ENCODE results near the gene ARHGAP26.

ARHGAP26 gene

GRCh38 chr5:143183989-143184388 lies 413.8 kb downstream of the ARHGAP26 start:
- Histone ChIP-seq H3K4me1 (ENCODE audit: control insufficient read depth in 1 of 2, insufficient read depth in 2 of 2, low read length in 2 of 2) (peaks cover 0 to 20% of the 10 kb centered on the region in 2 donors), H3K27me3 (ENCODE audit: low read depth, low read length) (no peaks in the 10 kb centered on the region), H3K36me3 (ENCODE audit: control insufficient read depth in 1 of 2, insufficient read depth in 2 of 2, low read length in 2 of 2) (peaks cover 0 to 2% of the 10 kb centered on the region in 2 donors), H3K9me3 (ENCODE audit: control insufficient read depth in 1 of 2, low read length in 2 of 2) (no peaks in the 10 kb centered on the region), H3K4me3 (ENCODE audit: low read depth in 1 of 2, low read length in 2 of 2) (no peak overlapping the region), H3K27ac (ENCODE audit: low read length) (no peak overlapping the region)

DNA sequence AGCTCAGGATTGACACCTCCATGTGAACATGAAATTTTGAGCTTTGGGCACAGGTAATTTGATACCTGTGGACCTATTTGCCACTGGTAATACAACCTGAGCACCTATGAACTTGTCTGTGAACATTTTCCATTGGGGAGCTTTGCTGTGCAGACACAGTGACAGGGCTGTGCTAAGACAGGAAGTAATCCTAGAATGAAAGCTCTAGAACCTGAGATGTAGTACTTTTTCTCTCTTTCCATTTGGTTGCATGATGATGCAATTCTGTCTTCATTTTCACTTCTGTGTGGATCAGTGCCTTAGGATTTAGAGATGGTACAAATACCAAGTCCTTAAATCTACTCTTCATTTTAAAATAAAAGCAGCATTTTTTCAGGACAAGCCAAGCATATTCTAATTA lies 416.4 kb downstream of the ARHGAP26 start:
- H3K4me1 ChIP-seq (ENCODE audit: control insufficient read depth in 1 of 2, insufficient read depth in 2 of 2, low read length in 2 of 2) = peaks cover 0 to 20% of the 10 kb centered on the region in 2 donors
- no peaks in the 10 kb centered on the region for H3K36me3 ChIP-seq (ENCODE audit: control insufficient read depth in 1 of 2, insufficient read depth in 2 of 2, low read length in 2 of 2)
- H3K9me3 ChIP-seq (ENCODE audit: control insufficient read depth in 1 of 2, low read length in 2 of 2) = peaks cover 0 to 2% of the 10 kb centered on the region in 2 donors
- H3K27ac ChIP-seq (ENCODE audit: low read length) = no peak overlapping the region
- no peaks in the 10 kb centered on the region for H3K27me3 ChIP-seq (ENCODE audit: low read depth, low read length)
- no peak overlapping the region for H3K4me3 ChIP-seq (ENCODE audit: low read depth in 1 of 2, low read length in 2 of 2)

- Histone ChIP-seq H3K4me3 (ENCODE audit: low read depth in 1 of 2, low read length in 2 of 2) (no peak overlapping the region), H3K27me3 (ENCODE audit: low read depth, low read length) (no peaks in the 10 kb centered on the region), H3K4me1 (ENCODE audit: control insufficient read depth in 1 of 2, insufficient read depth in 2 of 2, low read length in 2 of 2) (peaks cover 0 to 20% of the 10 kb centered on the region in 2 donors), H3K9me3 (ENCODE audit: control insufficient read depth in 1 of 2, low read length in 2 of 2) (peaks cover 0 to 2% of the 10 kb centered on the region in 2 donors), H3K27ac (ENCODE audit: low read length) (no peak overlapping the region), H3K36me3 (ENCODE audit: control insufficient read depth in 1 of 2, insufficient read depth in 2 of 2, low read length in 2 of 2) (no peaks in the 10 kb centered on the region)
Measured at GRCh38 chr5:143187495-143187894, 417.3 kb downstream of the ARHGAP26 start.

DNA sequence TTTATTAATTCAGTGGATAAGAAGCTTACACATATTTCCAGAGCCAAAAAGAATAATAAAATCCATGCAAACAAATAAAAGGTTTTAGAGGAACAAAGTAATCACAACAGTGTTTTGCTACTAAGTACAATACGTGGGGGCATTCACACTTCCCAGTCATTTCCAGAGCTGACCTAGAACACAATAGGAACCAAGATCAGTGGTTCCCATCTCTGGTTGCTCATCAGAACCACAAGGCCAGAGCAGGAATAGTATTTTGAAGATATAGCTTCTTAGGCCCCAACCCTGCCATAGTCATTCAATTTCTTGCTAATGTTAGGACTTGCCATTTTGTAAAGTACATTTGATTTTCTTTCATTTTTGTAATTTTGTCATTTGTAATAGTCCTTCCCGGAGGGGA lies 417.9 kb downstream of the ARHGAP26 start:
- Histone ChIP-seq H3K27ac (ENCODE audit: low read length) (no peak overlapping the region), H3K4me1 (ENCODE audit: control insufficient read depth in 1 of 2, insufficient read depth in 2 of 2, low read length in 2 of 2) (peaks cover 0 to 20% of the 10 kb centered on the region in 2 donors), H3K27me3 (ENCODE audit: low read depth, low read length) (no peaks in the 10 kb centered on the region), H3K9me3 (ENCODE audit: control insufficient read depth in 1 of 2, low read length in 2 of 2) (peaks cover 0 to 2% of the 10 kb centered on the region in 2 donors), H3K36me3 (ENCODE audit: control insufficient read depth in 1 of 2, insufficient read depth in 2 of 2, low read length in 2 of 2) (no peaks in the 10 kb centered on the region), H3K4me3 (ENCODE audit: low read depth in 1 of 2, low read length in 2 of 2) (no peak overlapping the region)

- peaks cover 0 to 20% of the 10 kb centered on the region in 2 donors for H3K4me1 ChIP-seq (ENCODE audit: control insufficient read depth in 1 of 2, insufficient read depth in 2 of 2, low read length in 2 of 2)
- no peak overlapping the region for H3K27ac ChIP-seq (ENCODE audit: low read length)
Measured at GRCh38 chr5:143188692-143189091, 418.5 kb downstream of the ARHGAP26 start.

DNA sequence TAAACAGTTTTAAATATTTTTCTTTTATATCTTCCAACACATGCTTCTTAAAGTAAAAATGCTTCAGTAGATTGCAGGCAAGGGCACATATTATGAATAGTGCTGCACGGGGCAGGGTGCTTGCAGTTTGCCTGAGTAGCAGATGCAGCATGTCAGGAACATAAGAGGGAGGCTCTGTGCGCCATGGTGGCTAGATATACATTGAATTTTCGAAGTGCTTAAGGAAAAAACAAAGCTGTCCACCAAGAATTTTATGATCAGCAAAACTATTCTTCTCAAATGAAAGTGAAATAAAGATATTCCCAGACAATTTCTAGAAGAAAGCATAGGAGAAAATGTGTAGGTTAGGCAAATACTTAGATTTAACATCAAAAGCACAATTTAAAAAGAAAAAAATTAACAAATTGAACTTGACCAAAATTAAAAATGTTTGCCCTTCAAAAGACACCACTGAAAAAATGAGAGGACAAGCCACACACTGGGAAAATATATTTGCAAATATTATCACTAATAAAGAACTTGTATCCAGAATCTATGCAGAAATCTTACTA lies 420.2 kb downstream of the ARHGAP26 start:
- Histone ChIP-seq H3K9me3 (ENCODE audit: control insufficient read depth in 1 of 2, low read length in 2 of 2) (peaks cover 0 to 2% of the 10 kb centered on the region in 2 donors), H3K36me3 (ENCODE audit: control insufficient read depth in 1 of 2, insufficient read depth in 2 of 2, low read length in 2 of 2) (no peaks in the 10 kb centered on the region)

More at GRCh38 chr5:143188692-143189091, 418.5 kb downstream of the ARHGAP26 start:
- H3K9me3 ChIP-seq (ENCODE audit: control insufficient read depth in 1 of 2, low read length in 2 of 2) = peaks cover 0 to 2% of the 10 kb centered on the region in 2 donors
- no peaks in the 10 kb centered on the region for H3K27me3 ChIP-seq (ENCODE audit: low read depth, low read length)
- H3K36me3 ChIP-seq (ENCODE audit: control insufficient read depth in 1 of 2, insufficient read depth in 2 of 2, low read length in 2 of 2) = no peaks in the 10 kb centered on the region
- no peak overlapping the region for H3K4me3 ChIP-seq (ENCODE audit: low read depth in 1 of 2, low read length in 2 of 2)

DNA sequence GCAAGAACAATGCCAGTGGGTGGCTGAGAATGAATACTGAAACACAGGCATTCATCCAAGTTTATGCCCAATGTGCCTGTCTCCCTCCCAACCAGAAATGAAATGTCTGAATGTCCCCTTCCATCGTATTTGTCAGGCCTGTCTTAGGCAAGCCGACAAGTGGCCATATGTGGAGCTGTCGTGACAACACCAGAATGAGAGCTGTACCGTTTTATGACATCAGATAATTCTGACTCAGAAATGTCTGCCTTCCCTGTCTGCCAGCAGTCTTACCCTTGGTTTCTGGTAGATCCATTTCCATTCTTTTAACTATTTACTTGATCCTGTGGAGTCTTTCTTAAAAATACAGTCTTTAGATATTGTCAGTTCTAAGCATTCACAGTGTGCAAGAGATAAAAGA lies 421.5 kb downstream of the ARHGAP26 start:
- no peak overlapping the region for H3K4me3 ChIP-seq (ENCODE audit: low read depth in 1 of 2, low read length in 2 of 2)
- peaks cover 0 to 2% of the 10 kb centered on the region in 2 donors for H3K9me3 ChIP-seq (ENCODE audit: control insufficient read depth in 1 of 2, low read length in 2 of 2)
- no peaks in the 10 kb centered on the region for H3K27me3 ChIP-seq (ENCODE audit: low read depth, low read length)
- no peak overlapping the region for H3K27ac ChIP-seq (ENCODE audit: low read length)
- peaks cover 0 to 18% of the 10 kb centered on the region in 2 donors for H3K4me1 ChIP-seq (ENCODE audit: control insufficient read depth in 1 of 2, insufficient read depth in 2 of 2, low read length in 2 of 2)
- no peaks in the 10 kb centered on the region for H3K36me3 ChIP-seq (ENCODE audit: control insufficient read depth in 1 of 2, insufficient read depth in 2 of 2, low read length in 2 of 2)

More for the DNA sequence above, 420.2 kb downstream of the ARHGAP26 start:
- no peak overlapping the region for H3K4me3 ChIP-seq (ENCODE audit: low read depth in 1 of 2, low read length in 2 of 2)
- no peak overlapping the region for H3K27ac ChIP-seq (ENCODE audit: low read length)
- no peaks in the 10 kb centered on the region for H3K27me3 ChIP-seq (ENCODE audit: low read depth, low read length)
- H3K4me1 ChIP-seq (ENCODE audit: control insufficient read depth in 1 of 2, insufficient read depth in 2 of 2, low read length in 2 of 2) = peaks cover 0 to 18% of the 10 kb centered on the region in 2 donors

DNA sequence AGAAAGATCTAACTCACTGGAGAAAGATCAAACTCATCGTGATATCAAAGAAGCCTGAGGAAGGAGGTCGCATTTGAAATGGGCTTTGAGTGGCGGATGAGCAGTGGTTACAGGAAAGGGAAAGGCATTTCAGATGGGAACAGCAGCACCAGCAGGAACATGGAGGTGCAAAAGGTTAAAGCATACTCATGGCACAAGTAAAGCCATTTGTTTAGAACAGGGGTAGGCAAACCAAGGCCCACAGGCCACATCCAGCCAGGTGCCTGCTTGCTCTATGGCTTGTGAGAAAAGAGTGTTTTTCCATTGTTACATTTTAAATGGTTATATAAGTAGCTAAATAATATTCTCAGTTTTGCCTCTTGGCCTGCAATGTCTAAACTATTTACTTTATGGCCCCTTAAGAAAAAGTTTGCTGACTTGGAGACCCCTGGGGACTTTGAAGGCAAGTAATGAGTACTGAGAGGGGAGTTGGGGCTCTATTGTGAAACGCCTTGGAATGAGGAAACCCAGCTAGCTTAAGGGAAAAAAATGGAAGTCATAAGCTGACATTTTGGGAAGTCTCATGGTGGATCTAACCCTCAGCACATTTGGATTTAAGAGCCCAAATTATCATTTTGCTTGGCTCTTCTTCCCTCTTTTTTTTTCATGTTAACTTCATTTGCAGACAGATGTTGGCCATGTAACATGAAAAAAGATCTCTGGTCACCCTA lies 422.2 kb downstream of the ARHGAP26 start:
- no peak overlapping the region for H3K27ac ChIP-seq (ENCODE audit: low read length)
- H3K36me3 ChIP-seq (ENCODE audit: control insufficient read depth in 1 of 2, insufficient read depth in 2 of 2, low read length in 2 of 2) = no peaks in the 10 kb centered on the region
- H3K27me3 ChIP-seq (ENCODE audit: low read depth, low read length) = no peaks in the 10 kb centered on the region
- H3K9me3 ChIP-seq (ENCODE audit: control insufficient read depth in 1 of 2, low read length in 2 of 2) = peaks cover 0 to 2% of the 10 kb centered on the region in 2 donors
- peaks cover 0 to 19% of the 10 kb centered on the region in 2 donors for H3K4me1 ChIP-seq (ENCODE audit: control insufficient read depth in 1 of 2, insufficient read depth in 2 of 2, low read length in 2 of 2)
- H3K4me3 ChIP-seq (ENCODE audit: low read depth in 1 of 2, low read length in 2 of 2) = no peak overlapping the region

GRCh38 chr5:143194206-143194605 lies 424.0 kb downstream of the ARHGAP26 start:
- no peak overlapping the region for H3K27ac ChIP-seq (ENCODE audit: low read length)
- H3K36me3 ChIP-seq (ENCODE audit: control insufficient read depth in 1 of 2, insufficient read depth in 2 of 2, low read length in 2 of 2) = no peaks in the 10 kb centered on the region
- peaks cover 0 to 2% of the 10 kb centered on the region in 2 donors for H3K9me3 ChIP-seq (ENCODE audit: control insufficient read depth in 1 of 2, low read length in 2 of 2)
- no peaks in the 10 kb centered on the region for H3K27me3 ChIP-seq (ENCODE audit: low read depth, low read length)
- peaks cover 0 to 19% of the 10 kb centered on the region in 2 donors for H3K4me1 ChIP-seq (ENCODE audit: control insufficient read depth in 1 of 2, insufficient read depth in 2 of 2, low read length in 2 of 2)
- no peak overlapping the region for H3K4me3 ChIP-seq (ENCODE audit: low read depth in 1 of 2, low read length in 2 of 2)

GRCh38 chr5:143194713-143195112 lies 424.5 kb downstream of the ARHGAP26 start:
- H3K4me1 ChIP-seq (ENCODE audit: control insufficient read depth in 1 of 2, insufficient read depth in 2 of 2, low read length in 2 of 2) = peaks cover 0 to 19% of the 10 kb centered on the region in 2 donors
- H3K27ac ChIP-seq (ENCODE audit: low read length) = no peak overlapping the region
- peaks cover 0 to 2% of the 10 kb centered on the region in 2 donors for H3K9me3 ChIP-seq (ENCODE audit: control insufficient read depth in 1 of 2, low read length in 2 of 2)

GRCh38 chr5:143195491-143195890 lies 425.3 kb downstream of the ARHGAP26 start:
- no peaks in the 10 kb centered on the region for H3K9me3 ChIP-seq (ENCODE audit: control insufficient read depth in 1 of 2, low read length in 2 of 2)
- no peak overlapping the region for H3K27ac ChIP-seq (ENCODE audit: low read length)

More at GRCh38 chr5:143194713-143195112, 424.5 kb downstream of the ARHGAP26 start:
- no peak overlapping the region for H3K4me3 ChIP-seq (ENCODE audit: low read depth in 1 of 2, low read length in 2 of 2)
- H3K36me3 ChIP-seq (ENCODE audit: control insufficient read depth in 1 of 2, insufficient read depth in 2 of 2, low read length in 2 of 2) = no peaks in the 10 kb centered on the region
- no peaks in the 10 kb centered on the region for H3K27me3 ChIP-seq (ENCODE audit: low read depth, low read length)

More at GRCh38 chr5:143195491-143195890, 425.3 kb downstream of the ARHGAP26 start:
- no peaks in the 10 kb centered on the region for H3K36me3 ChIP-seq (ENCODE audit: control insufficient read depth in 1 of 2, insufficient read depth in 2 of 2, low read length in 2 of 2)
- H3K4me1 ChIP-seq (ENCODE audit: control insufficient read depth in 1 of 2, insufficient read depth in 2 of 2, low read length in 2 of 2) = peaks cover 0 to 19% of the 10 kb centered on the region in 2 donors
- H3K27me3 ChIP-seq (ENCODE audit: low read depth, low read length) = no peaks in the 10 kb centered on the region
- H3K4me3 ChIP-seq (ENCODE audit: low read depth in 1 of 2, low read length in 2 of 2) = no peak overlapping the region
